ENCODE measurements around the gene GARNL3.

Gene GARNL3, protein sequence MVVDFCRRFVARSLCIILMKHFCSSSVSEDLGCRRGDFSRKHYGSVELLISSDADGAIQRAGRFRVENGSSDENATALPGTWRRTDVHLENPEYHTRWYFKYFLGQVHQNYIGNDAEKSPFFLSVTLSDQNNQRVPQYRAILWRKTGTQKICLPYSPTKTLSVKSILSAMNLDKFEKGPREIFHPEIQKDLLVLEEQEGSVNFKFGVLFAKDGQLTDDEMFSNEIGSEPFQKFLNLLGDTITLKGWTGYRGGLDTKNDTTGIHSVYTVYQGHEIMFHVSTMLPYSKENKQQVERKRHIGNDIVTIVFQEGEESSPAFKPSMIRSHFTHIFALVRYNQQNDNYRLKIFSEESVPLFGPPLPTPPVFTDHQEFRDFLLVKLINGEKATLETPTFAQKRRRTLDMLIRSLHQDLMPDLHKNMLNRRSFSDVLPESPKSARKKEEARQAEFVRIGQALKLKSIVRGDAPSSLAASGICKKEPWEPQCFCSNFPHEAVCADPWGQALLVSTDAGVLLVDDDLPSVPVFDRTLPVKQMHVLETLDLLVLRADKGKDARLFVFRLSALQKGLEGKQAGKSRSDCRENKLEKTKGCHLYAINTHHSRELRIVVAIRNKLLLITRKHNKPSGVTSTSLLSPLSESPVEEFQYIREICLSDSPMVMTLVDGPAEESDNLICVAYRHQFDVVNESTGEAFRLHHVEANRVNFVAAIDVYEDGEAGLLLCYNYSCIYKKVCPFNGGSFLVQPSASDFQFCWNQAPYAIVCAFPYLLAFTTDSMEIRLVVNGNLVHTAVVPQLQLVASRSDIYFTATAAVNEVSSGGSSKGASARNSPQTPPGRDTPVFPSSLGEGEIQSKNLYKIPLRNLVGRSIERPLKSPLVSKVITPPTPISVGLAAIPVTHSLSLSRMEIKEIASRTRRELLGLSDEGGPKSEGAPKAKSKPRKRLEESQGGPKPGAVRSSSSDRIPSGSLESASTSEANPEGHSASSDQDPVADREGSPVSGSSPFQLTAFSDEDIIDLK

DNA sequence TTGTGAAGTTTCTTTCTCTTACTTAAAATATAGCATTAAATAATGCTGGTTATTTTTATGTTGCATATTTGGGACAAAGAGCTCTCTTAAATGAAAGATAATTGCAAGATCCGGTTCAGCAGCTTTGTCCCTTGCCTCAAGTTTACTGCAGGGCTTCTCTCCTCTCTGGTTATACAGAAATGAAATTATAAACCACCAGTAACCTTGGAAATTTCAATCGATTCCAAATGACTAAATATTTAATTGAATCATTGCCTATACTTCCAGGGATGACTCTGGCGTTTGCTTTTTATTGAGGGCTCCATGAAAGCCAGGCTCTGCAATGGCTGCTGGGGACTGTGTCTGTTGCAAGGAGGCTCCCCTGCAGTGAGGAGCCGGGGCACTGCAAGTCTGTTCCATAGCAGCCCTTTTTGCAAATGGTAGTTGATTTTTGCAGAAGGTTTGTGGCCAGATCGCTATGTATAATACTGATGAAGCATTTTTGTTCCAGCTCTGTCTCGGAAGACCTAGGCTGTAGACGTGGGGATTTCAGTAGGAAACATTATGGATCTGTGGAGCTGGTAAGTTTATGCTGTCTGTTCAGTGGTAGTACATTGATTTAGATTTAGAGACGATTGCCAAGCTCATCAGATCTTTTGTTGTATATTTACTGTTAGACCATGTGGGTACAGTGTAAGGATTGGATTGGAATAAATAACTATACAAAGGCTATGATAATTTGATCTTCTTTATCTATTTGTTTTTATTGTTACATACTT is at the start of gene GARNL3:
GARNL3 (plus strand) TSS at position 313 of the 758 bp plus-strand sequence; CDS start at position 417, 104 bp downstream.
- no peak for DNase-seq

DNA sequence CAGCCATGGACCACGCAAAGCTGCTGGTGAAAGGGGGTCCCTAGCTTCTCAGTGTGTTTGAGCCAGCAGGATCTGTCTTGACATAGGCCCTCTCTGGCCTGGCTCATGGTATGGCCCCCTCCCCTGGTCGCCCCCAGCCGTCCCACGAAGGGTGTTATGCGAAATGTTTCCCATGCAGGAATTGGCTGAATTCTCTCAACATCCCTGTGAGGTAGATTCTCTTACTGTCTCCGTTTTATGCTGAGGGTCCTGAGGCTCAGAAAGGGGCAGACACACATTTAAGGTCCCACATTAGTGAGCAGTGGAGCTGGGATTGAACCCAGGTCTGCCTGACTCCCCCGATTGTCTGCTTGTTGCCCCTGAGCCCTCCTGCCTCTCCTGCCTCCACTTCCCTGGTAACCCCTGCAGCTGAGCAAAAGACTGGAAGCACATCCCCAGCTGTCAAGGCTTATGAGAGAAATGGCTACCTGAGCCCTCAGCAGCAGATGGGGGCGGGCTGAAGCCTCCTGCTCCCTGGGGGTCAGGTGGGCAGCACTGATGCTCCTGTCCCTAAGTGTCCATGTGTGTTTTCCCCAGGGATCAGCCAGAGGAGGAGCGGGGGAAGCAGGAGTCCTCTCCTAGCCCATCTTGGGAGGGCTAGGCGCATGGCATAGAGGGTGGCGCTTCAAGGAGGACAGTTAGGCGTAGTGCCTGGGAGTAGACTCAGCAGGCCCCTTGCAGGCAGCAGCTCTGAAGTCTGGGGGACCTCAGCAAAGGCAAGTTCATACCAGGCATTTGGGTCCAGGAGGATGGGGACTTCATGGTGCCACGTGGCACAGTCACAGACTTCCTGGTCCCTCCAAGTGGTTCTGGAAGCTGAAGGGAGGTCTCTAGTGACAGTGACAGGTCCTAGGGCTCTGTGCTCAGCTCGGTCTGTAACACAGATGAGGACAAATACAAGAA is 49.0 kb upstream of the GARNL3 start:
- DNase-seq, result no peak

DNA sequence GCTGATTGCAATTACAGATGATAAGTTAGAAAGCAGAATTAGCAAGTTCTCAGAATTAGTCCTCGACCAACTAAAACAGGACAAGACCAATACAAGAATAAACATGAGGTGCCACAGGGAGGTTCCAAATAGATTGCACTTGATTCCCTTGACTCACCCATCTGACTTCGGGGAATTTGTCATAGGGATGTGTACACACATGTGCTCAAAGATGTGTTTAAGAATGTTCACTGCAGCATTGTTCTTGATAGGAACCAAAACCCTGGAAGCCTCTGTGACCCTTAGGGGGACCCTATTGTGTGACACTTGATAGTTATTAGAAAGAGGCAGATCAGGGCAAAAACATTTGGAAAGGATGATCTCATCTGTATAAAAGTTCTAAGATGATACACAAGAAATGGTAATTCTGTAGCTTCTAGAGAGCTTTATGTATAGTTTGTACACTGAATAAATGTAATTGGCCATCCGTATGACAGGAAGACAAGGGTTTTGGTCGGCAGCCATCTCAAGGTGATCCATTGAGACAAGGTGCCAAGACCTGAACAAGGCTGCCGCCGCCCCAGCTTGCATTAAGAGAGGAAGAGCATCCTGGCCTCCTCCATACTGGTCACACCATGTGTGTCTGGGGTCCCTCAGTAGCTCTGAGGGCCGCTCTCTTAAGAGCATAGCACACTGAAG is 48.2 kb upstream of the GARNL3 start:
- no peak for DNase-seq

DNA sequence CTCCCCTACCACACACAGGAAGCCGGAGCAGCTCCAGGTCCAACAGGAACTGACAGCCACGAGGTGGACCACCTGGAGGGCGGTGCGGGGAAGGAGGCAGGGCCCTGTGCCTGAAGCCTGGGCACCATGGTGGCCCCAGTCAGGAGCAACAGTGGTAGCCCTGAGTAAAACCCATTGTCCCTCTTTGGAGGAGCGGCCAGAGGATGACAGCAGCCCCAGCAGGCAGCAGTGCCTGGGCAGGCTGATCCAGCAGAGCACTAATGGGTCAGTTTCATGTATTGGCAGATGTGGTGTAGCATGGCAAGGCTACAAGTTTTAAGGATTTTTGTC is 47.7 kb upstream of the GARNL3 start:
- DNase-seq, result no peak

DNA sequence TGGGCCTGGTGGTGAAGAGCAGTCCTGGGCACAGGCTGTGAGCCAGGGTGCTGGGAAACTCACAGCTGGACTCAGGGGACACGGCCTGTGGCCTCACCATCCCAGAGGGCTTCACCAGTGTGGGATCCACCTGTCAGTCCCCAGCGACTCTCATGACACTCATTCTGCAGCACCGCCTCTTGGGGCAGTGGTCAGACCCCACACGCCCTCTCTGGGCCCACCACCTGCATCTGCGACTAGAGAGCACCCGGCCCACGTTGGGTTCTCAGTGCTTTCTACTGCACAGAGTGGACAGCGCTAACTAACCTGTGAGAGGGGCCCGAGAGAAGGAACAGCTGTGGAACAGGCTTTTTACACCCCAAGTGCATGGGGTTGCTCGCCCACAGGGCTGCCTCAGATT is 45.8 kb upstream of the GARNL3 start:
- DNase-seq, result no peak

DNA sequence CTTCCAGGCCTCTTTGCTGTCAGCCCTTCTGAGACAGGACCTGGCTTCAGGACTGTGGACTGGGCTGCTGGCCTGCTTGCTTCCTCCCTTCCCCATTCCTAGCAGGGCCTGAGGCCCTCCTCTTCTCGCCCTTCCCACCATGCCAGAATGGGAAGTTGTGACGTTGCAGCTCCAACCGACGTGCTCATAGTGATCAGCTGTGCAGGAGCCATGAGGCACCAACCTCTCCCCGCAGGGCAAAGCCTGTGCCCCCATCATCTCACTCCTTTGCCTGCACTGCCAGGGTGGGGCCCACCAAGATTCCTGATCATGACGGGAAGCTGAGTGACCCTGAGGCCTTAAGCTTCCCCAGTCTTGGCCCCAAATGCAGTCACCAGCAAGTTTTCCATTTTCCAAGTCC is 45.1 kb upstream of the GARNL3 start:
- no peak for DNase-seq

DNA sequence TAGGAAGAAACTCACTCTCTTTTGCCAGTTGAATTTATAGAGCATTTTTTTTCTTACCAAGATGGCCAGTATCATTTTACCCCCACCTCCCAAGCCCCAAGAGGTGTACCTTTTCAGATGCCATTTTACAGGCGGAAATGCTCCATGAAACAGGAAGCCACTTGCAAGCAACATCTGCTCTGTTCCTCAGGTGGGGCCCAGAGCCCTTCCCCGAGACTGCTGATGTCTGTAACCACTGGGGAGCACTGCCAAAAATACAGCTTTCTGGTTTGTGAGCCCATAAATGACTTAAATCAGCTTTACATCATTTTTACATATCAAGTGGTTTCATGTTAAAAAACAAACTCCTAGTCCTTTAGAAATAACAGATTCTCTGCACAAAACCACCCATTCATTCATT is 42.9 kb upstream of the GARNL3 start:
- DNase-seq, result no peak

DNA sequence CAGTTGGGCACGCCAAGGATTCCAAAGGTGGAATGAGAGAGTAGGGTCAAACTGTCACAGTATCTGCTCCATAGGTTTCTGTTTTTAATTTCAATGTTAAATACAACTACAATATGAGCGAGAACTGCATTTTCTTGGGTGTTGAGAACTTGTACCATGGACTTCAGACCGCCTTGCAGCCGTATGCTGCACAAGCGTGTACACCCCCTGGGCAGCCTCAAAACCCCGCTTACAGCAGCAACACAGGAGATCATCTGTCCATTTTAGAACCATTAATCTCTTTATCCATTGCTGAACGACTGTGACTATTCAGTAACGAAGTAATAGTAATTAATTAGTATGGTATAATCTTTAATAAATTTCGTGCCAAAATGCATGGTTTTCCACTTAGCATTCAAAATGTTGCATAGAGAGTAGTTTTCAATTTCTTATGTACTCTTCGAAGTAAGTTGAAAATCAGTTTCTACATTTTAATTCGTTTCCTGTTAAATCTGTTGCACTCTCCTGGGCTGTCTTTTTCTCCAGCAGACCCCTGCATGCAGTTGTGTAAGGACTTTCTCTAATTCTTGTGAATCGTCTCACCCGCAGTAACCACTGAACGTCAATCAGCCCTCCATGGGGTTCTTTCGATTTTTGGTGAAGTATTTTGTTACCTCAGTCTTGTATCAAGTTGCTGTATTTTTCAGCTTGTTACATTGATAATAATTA is 42.0 kb upstream of the GARNL3 start:
- DNase-seq, result no peak

DNA sequence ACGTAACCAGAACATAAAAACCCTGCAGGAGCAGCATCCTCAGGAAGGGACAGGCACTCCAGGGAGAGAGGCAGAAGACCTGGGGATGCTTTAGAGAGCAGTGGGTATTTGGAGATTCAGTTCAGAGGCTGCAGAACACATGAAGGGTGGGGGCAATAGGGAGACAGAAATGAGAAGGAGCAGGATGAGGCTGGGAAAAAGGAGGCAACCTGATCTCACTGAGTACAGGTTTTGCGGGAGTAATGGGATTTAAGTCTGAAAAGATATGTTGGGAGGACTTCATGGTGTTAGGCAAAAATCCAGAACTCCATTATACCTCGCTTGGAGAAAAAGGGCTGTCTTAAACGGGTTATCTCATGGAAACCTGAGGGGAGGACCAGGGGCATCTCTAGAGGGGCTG is 41.3 kb upstream of the GARNL3 start:
- no peak for DNase-seq

DNA sequence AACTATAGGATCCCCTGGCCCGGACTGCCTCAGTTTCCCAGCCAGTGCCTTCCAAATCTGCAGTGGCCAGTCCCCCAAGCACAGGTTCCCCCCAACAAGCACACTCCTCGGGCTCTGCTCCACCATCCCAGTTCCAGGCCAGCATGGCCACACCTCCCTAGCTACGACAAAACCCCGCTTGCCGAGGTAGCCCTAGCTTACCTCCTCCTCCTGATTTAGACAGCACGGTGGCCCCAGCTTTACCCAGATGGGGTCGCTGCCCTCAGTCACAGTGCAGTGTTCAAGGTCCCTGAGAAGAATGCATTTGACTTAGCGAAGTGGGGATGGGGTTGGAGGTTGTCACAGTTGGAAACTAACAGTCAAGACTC is 40.8 kb upstream of the GARNL3 start:
- DNase-seq, result no peak

DNA sequence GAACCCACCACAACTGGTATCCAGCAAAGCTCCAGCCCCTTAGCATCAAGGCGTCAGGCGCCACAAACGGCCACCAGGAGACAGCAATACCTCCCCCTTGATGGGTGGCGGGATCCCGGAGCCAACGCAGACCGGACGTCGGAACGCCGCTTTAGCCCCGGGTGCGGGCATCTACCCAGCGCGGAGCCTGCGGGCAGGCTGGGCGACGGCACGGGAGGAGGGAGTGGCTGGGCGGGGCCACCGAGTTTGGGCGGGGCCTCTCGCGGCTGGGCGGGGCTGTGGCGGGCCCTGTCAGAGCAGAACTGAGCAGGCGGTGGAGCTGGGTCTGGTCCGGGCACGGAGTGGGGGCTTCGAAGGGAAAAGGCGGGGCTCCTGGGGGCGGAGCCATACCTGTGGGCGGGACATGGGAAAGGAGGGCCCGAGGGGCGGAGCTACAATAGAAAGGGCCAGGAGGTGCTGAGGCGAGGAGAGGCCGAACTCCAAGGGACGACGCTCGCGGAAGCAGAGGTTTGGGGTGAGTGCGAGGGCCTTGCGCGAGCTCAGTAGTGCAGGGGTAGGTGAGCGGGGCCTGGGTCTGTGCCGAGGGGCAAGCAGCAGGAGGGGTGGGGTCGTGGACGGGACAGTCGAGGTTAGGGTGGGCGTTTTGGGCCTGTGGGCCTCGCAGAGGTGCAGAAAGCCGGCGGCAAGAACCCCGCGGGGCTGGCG is 40.2 kb upstream of the GARNL3 start:
- DNase-seq, result peak; percentile 82

DNA sequence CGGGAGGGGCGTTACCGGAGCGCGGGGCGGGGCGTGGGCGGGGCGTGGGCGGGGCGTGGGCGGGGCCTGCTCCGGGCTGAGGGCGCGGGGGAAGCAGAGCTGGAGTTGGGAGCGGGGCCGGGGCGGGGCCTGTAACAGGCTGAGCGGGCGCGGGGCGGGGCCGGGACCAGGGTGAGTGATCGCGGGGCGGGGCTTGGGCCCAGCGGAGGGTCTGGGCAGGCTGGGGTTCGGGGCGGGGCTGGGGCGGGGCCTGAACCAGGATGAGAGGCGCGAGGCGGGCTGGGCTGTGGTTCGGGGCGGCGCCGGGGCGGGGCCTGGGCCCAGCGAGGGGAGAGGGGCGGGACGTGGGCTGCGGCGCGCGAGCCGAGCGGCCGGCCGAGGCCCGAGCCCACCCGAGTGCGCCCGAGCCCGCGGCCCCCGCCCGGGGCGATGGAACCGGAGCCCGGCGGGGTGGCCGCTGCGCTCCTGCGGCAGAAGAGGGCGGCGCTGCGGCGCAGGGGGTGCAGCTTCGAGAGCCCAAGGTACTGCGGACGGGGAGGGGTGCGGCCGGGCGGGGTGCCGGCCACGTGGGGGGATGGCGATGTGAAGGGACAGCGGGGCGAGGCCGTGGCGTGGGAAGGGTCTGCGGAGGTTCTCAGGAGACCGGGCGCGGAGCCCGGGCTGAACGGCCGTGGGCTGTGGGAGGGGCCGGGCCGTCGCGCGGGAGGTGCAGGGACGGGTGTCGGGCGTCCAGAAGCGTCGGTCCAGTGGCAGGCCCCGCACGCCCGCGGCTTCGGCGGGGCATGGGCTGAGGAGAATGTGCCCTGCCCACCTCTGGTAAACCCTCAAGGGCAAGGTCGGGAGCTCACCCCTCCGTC is 39.5 kb upstream of the GARNL3 start:
- DNase-seq, result peak; percentile 95

DNA sequence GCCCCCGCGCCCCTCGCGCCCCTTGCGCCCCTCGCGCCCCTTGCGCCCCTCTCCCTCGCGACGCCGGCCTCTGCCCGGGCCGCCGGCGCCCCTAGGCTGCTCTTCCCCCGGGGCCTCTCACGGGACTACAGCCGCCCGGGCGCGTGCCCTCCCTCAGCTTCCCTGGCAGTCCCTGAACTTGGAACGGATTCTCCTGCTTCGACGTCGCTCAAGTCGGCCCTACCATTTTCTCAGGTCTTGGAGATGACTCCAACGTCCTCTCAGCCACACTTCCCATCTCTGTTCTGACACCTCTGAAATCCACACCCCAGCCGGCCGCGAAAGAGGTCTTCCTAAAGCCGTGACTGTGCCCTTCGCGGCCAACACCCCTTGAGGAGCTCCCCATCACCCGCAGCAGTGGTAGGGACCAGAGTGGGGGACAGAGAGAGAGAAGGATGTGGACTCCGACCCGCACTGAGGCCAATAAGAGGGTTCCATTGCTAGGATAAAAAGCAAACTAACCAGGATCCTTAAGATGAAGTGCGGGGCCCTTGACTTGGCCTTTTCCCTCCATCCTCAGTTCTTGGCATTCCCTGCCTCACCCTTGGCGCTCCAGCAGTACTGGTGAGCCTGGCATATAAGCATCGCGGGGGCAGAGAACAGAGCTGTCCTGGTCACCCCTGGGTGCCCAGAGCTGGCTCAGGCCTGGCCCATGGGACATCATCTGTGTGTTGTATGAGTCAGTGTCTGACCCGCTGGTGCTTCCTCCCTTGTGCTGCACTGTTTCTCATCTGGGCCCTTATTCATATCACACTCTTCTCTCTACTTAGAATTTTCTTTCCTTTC is 38.6 kb upstream of the GARNL3 start:
- DNase-seq, result no peak

DNA sequence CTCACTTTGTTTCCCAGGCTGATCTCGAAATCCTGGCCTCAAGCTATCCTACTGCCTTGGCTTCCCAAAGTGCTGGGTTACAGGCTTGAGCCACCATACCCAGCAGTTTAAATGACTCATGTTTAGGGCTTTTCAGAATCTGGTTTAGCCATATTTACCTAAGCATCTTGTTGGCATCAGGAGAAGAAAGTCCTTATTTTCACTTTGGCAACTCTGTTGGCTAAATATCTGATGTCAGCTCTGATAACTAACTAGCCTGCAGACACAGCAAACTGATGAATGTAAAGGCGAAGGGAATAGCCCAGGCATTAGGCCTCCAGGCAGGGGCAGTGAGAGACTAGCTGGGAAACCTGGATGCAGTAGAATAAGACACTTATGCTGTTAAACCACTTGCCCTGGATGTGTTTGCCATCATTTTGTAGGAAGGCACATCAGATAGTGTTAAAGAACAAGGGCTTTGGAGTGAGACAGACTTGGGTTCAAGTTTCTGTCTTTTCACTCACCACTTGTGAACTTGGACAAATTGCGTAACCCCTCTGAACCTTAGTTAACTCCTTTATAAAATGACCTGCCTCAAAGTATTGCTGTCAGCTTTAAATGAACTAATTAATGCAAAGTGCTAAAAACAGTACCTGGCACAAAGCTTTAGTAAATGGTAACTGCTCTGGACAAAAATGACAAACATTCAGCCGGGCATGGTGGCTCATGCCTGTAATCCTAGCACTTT is 34.7 kb upstream of the GARNL3 start:
- no peak for DNase-seq

DNA sequence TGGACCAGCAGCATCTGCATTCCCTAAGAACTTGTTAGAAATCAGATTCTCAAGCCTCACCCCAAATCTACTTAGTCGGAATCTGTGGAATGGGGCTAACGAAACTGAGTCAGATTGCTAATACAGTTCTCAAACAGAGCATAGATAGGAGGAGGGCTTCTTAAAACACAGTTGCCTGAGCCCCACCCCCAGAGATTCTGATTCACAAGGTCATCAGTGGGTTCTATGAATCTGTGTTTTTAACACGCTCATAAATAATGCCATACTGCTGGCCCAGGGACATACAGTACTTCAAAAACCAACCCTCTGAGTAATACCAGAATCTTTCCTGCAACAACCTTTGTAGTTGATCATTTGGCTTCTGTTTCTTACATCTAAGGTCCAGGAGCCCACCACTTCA is 32.9 kb upstream of the GARNL3 start:
- no peak for DNase-seq

DNA sequence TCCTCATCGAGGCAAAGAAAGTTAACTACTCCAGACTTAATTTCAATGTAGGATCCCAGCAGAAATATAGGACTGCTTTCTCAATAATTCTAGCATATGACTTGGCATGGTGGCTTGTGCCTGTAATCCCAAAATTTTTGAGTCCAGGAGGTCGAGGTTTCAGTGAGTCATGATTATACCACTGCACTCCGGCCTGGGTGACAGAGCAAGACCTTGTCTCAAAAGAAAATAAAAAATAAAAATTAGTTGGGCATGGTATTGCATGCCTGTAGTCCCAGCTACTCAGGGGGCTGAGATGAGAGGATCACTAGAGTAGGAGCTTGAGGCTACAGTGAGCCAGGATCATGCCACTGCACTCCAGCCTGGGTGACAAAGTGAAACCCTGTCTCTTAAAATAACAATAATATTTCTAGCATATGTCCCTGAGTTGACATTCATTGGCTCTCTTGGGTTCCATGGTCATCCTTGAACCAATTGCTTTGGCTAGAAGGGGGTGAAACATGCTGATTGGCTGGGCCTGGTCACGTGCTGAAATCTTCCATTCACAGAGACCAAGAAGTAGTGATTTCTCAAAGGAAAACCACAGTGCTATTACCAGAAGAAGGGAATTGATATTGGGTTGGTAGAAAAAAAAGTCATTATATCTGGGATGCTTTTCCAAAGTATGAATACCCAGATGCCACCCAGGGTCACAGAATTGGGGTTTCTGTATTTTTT is 31.6 kb upstream of the GARNL3 start:
- no peak for DNase-seq

DNA sequence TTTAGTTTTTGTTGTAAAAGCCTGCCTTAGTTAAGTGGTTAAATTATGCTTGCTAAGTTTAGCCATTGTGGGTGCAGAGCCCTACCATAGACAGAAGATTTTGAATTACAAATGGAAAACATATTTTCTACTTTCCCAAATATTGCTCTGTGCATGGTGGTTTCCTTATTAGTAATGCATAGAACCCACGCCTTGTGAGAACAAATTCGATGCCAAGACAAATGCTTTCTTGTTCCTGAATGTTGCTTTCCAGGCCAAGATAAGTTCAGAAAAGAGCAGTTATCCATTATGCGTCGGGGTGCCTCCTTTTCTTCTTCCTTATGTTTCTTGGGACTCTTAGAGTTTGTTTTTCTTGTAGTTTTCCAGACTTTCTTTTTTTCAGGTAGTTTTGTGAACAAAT is 31.0 kb upstream of the GARNL3 start:
- DNase-seq, result no peak
